NCI-H2107 treated with DMSO at 0.1 percent for 48 hours (cell line): Measurements from ENCODE around the gene YBX3.

Experiments
- DNase-seq: peaks from one replicate; lab custom pipeline; 2025; ENCODE audit not compliant: unreplicated experiment; lab: John Stamatoyannopoulos, UW

Gene YBX3

GRCh38 chr12:10722502-10722904, 620 bp downstream of the YBX3 start:
- DNase-seq, result no peak

- DNase-seq, result no peak
Measured at GRCh38 chr12:10721651-10722501, 1.2 kb downstream of the YBX3 start.

- DNase-seq, result no peak
Measured at GRCh38 chr12:10720974-10721650, 2.0 kb downstream of the YBX3 start.

GRCh38 chr12:10719482-10719881, 3.6 kb downstream of the YBX3 start:
- no peak for DNase-seq

GRCh38 chr12:10718279-10718821, 4.8 kb downstream of the YBX3 start:
- DNase-seq, result no peak

- no peak for DNase-seq
Measured at GRCh38 chr12:10717410-10717809, 5.7 kb downstream of the YBX3 start.

- no peak for DNase-seq
Measured at GRCh38 chr12:10716704-10717315, 6.3 kb downstream of the YBX3 start.

GRCh38 chr12:10716277-10716676, 6.8 kb downstream of the YBX3 start:
- no peak for DNase-seq

- no peak for DNase-seq
Measured at GRCh38 chr12:10715491-10715890, 7.6 kb downstream of the YBX3 start.

- DNase-seq, result no peak
Measured at GRCh38 chr12:10709808-10710207, 13.3 kb downstream of the YBX3 start.

GRCh38 chr12:10708862-10709261, 14.3 kb downstream of the YBX3 start:
- DNase-seq, result no peak

- DNase-seq, result no peak
Measured at GRCh38 chr12:10705655-10706054, 17.5 kb downstream of the YBX3 start.

- no peak for DNase-seq
Measured at GRCh38 chr12:10701843-10702242, 21.3 kb downstream of the YBX3 start.

GRCh38 chr12:10701131-10701681, 21.9 kb downstream of the YBX3 start:
- DNase-seq, result no peak

GRCh38 chr12:10700581-10700980, 22.5 kb downstream of the YBX3 start:
- no peak for DNase-seq

- DNase-seq, result no peak
Measured at GRCh38 chr12:10697862-10698261, 25.3 kb downstream of the YBX3 start.

GRCh38 chr12:10697156-10697555, 26.0 kb downstream of the YBX3 start:
- DNase-seq, result no peak

- DNase-seq, result no peak
Measured at GRCh38 chr12:10690906-10691305, 32.2 kb downstream of the YBX3 start.

GRCh38 chr12:10689146-10689545, 34.0 kb downstream of the YBX3 start:
- DNase-seq, result no peak

GRCh38 chr12:10688042-10688441, 35.1 kb downstream of the YBX3 start:
- DNase-seq, result no peak

- peak; percentile 64 for DNase-seq
Measured at GRCh38 chr12:10673659-10674384, 49.3 kb downstream of the YBX3 start, which contains the start of gene STYK1. Gene STYK1 (minus strand): TSS chr12:10674052. CDS start chr12:10634618, 39,434 bp downstream.
